ENCODE data around the gene MAN2B2. TPM values are rescaled to one million over a fixed set of nuclear protein-coding genes. Genes with fewer than 3 reads are reported as not detected.
A peak's percentile ranks its signal among the peaks of the same experiment; 100 is the strongest.

MAN2B2 gene
- total RNA-seq, 1 experiment from 2014 or later, result 8.5 TPM

- Histone ChIP-seq H3K36me3 (ENCODE audit: low read depth, low read length) (peaks cover 14% of the 10 kb centered on the region), H3K27ac (ENCODE audit: low read length) (peak overlapping the region; percentile 71), H3K9me2 (replicated peaks; ENCODE audit: low read length) (no peaks in the 10 kb centered on the region), H3K9ac (ENCODE audit: low read length) (peak overlapping the region; percentile 93), H3K4me1 (ENCODE audit: insufficient read depth, low read length) (peaks cover 7% of the 10 kb centered on the region; the same call in 1 of the 2 replicates), H3K27me3 (ENCODE audit: low read length) (no peaks in the 10 kb centered on the region), H4K20me1 (ENCODE audit: low read length) (peaks cover 22% of the 10 kb centered on the region), H3K4me2 (ENCODE audit: low read length) (peak overlapping the region; percentile 93), H3K79me2 (ENCODE audit: low read length) (peaks cover 28% of the 10 kb centered on the region), H2AFZ (ENCODE audit: low read length) (no peak overlapping the region), H3F3A (ENCODE audit: low read length, unreplicated experiment) (no peaks in the 10 kb centered on the region), H3K9me3 (ENCODE audit: low read length) (no peaks in the 10 kb centered on the region), H3K4me3 (ENCODE audit: low read length) (peak overlapping the region; percentile 88)
- ATAC-seq, result peak; percentile 41
- TF ChIP-seq EZH2 (IDR thresholded peaks at IDR 0.05; ENCODE audit: low read length, unreplicated experiment) (no peak), EZH2phosphoT487 (IDR thresholded peaks at IDR 0.05; ENCODE audit: borderline replicate concordance, low read length) (no peak), CTCF (conservative IDR thresholded peaks at IDR 0.05; ENCODE audit: low read depth, low read length) (no peak)
- intact Hi-C loops (cut with micrococcal nuclease), result no loop called here
- ChIA-PET POLR2A (ENCODE audit: unreplicated experiment) (no interaction called here), CTCF (interaction anchor here (0.5 kb wide), 1 partner anchor 34 kb away, joined by 3 read pairs; no protein-coding TSS in a partner anchor)
- peak; percentile 13 for DNase-seq
- no TSS peak for BruUV-seq (replicated peaks)
These were observed 66.4 kb downstream of the MAN2B2 start for GRCh38 chr4:6641164-6641970.

- Histone ChIP-seq H3K4me1 (ENCODE audit: insufficient read depth, low read length) (peaks cover 7% of the 10 kb centered on the region; the same call in 1 of the 2 replicates), H3K9ac (ENCODE audit: low read length) (peak overlapping the region; percentile 93), H3K27me3 (ENCODE audit: low read length) (no peaks in the 10 kb centered on the region), H2AFZ (ENCODE audit: low read length) (no peak overlapping the region), H3K9me3 (ENCODE audit: low read length) (no peaks in the 10 kb centered on the region), H3K4me3 (ENCODE audit: low read length) (peak overlapping the region; percentile 88), H3F3A (ENCODE audit: low read length, unreplicated experiment) (no peaks in the 10 kb centered on the region), H3K36me3 (ENCODE audit: low read depth, low read length) (peaks cover 14% of the 10 kb centered on the region), H3K4me2 (ENCODE audit: low read length) (peak overlapping the region; percentile 93), H4K20me1 (ENCODE audit: low read length) (peaks cover 22% of the 10 kb centered on the region), H3K27ac (ENCODE audit: low read length) (peak overlapping the region; percentile 71; the same call in 1 of the 2 replicates), H3K9me2 (replicated peaks; ENCODE audit: low read length) (no peaks in the 10 kb centered on the region), H3K79me2 (ENCODE audit: low read length) (peaks cover 28% of the 10 kb centered on the region)
- ChIA-PET CTCF (interaction anchor here (0.5 kb wide), 1 partner anchor 33 kb away, joined by 3 read pairs; no protein-coding TSS in a partner anchor), POLR2A (ENCODE audit: unreplicated experiment) (no interaction called here)
- no TSS peak for BruUV-seq (replicated peaks)
- TF ChIP-seq CTCF (conservative IDR thresholded peaks at IDR 0.05; ENCODE audit: low read depth, low read length) (no peak), EZH2phosphoT487 (IDR thresholded peaks at IDR 0.05; ENCODE audit: borderline replicate concordance, low read length) (no peak), EZH2 (IDR thresholded peaks at IDR 0.05; ENCODE audit: low read length, unreplicated experiment) (no peak)
- ATAC-seq, result no peak
- intact Hi-C loops (cut with micrococcal nuclease), result no loop called here
- DNase-seq, result no peak
These were observed 67.0 kb downstream of the MAN2B2 start for GRCh38 chr4:6641971-6642320.
